HepG2 (cell line): ENCODE data around the gene MRLN. TPM values are rescaled to one million over a fixed set of nuclear protein-coding genes. Genes with fewer than 3 reads are reported as not detected.
"Not testable (repeated sequence)": the region's sequence is repeated elsewhere in the genome, so short reads cannot be mapped to it uniquely, and the experiment has no call there.

Experiments used
- ATAC-seq: fragments of 200-7000 bp; cut with Tn5 transposase; 3 replicates; pipeline ENCODE4 v1.9.1; 2020; ENCODE audit warnings: mild to moderate bottlenecking, moderate library complexity
- BruUV-seq: library from RNA; stranded (reverse); fragments of 400-500 nt; replicated peaks from 2 replicates; lab custom pipeline; 2021; lab: Mats Ljungman, UMichigan
- CTCF ChIA-PET: fragments of 300-600 bp; formaldehyde crosslinking; extraction: SDS; loops from one replicate; lab custom pipeline; 2021; ENCODE audit warnings: low total read pairs, inconsistent platforms, low intra/inter-chr PET ratio; lab: Yijun Ruan, JAX
- POLR2A ChIA-PET: fragments of 350-600 bp; sonication (Branson Sonifier 250); formaldehyde crosslinking; loops from one replicate; lab custom pipeline; 2020; ENCODE audit warnings: antibody characterized with exemption, inconsistent platforms; lab: Yijun Ruan, JAX
- DNase-seq: peaks from one replicate; pipeline ENCODE4 v3.0.0-alpha.2; 2015; ENCODE audit warnings: low spot score
- FAIRE-seq: peaks from 3 replicates; lab custom pipeline; 2011; peaks lifted over from hg19 to GRCh38; lab: Jason Lieb, UNC
- H2AFZ ChIP-seq: one replicate; pipeline ENCODE4 v1.6.1; 2011; ENCODE audit warnings: low read length, inconsistent platforms
- H3K27ac ChIP-seq: fragments of 300-600 bp; 3 replicates; pipeline ENCODE4 v1.8.0; 2011; ENCODE audit warnings: mixed run types, mild to moderate bottlenecking, mixed read lengths, low read length, inconsistent platforms; ENCODE audit not compliant: insufficient read depth; ENCODE audit errors: extremely low read length
- H3K27me3 ChIP-seq, 2 experiments: fragments of 200-600 bp in 1 of 2; 2 replicates in 1 of 2; 3 replicates in 1 of 2; pipeline versions ENCODE4 v1.6.0 to v1.8.0; 2011; ENCODE audit warnings: low read length in 2 of 2, mild to moderate bottlenecking in 2 of 2, moderate library complexity in 2 of 2, inconsistent platforms in 1 of 2; ENCODE audit not compliant: insufficient read depth in 2 of 2, control insufficient read depth in 1 of 2
- H3K36me3 ChIP-seq, 2 experiments: fragments of 200-600 bp in 1 of 2; replicated peaks in 1 of 2; 2 replicates in 1 of 2; 3 replicates in 1 of 2; pipeline versions ENCODE4 v1.5.1 to v1.8.0; 2011; ENCODE audit warnings: low read length in 2 of 2, inconsistent platforms in 1 of 2; ENCODE audit not compliant: insufficient read depth in 2 of 2, control insufficient read depth in 1 of 2
- H3K4me1 ChIP-seq: 2 replicates; pipeline ENCODE4 v1.5.1; 2012; ENCODE audit warnings: low read length, inconsistent platforms; ENCODE audit not compliant: insufficient read depth
- H3K4me2 ChIP-seq: 2 replicates; pipeline ENCODE4 v1.6.0; 2011; ENCODE audit warnings: low read depth, low read length, inconsistent platforms
- H3K4me3 ChIP-seq, 3 experiments: fragments of 200-600 bp in 1 of 3; sonication (generic), shearing (Covaris generic) in 1 of 3; replicated peaks in 1 of 3; 2 replicates each; pipeline ENCODE4 v1.5.1; 2011 to 2016; ENCODE audit warnings: low read length in 3 of 3, inconsistent platforms in 2 of 3, low read depth in 2 of 3, mild to moderate bottlenecking in 2 of 3, control low read depth in 1 of 3, mixed read lengths in 1 of 3; ENCODE audit not compliant: insufficient read depth in 1 of 3
- H3K79me2 ChIP-seq: one replicate; pipeline ENCODE4 v1.6.1; 2011; ENCODE audit warnings: low read length, inconsistent platforms; ENCODE audit not compliant: insufficient read depth
- H3K9ac ChIP-seq: 2 replicates; pipeline ENCODE4 v1.6.0; 2011; ENCODE audit warnings: mild to moderate bottlenecking, low read depth, low read length, inconsistent platforms; ENCODE audit not compliant: insufficient read depth
- H3K9me3 ChIP-seq: 2 replicates; pipeline ENCODE4 v1.5.1; 2012; ENCODE audit warnings: mild to moderate bottlenecking, low read length
- H4K20me1 ChIP-seq: 2 replicates; pipeline ENCODE4 v1.6.0; 2011; ENCODE audit warnings: inconsistent platforms, mild to moderate bottlenecking, low read length, moderate library complexity; ENCODE audit not compliant: insufficient read depth
- CEBPB ChIP-seq: IDR thresholded peaks from 2 replicates; pipeline ENCODE4 v1.6.1; 2011; ENCODE audit warnings: low read depth, low read length, improper control_type of control experiment, borderline replicate concordance
- NCOA5 ChIP-seq: sonication (generic); formaldehyde crosslinking; IDR thresholded peaks from 2 replicates; pipeline ENCODE4 v1.4.0; 2020; ENCODE audit warnings: missing genetic modification reagents
- WGBS: methylation state at CpG from one replicate; pipeline ENCODE4 v1.1.6; 2017; ENCODE audit warnings: low lambda C conversion rate; 5-methylcytosine and 5-hydroxymethylcytosine counted together
- in situ Hi-C: cut with HindIII; loops from 2 replicates; pipeline ENCODE4 v1.10.0; 2017; ENCODE audit warnings: low pct_unique_long_range_greater_than_20kb; ENCODE audit not compliant: extremely low pct_ligation_motif_present
- intact Hi-C: fragments of 100-400 bp; cut with micrococcal nuclease; formaldehyde crosslinking; loops from one replicate; pipeline ENCODE4 v1.10.0; 2022; ENCODE audit not compliant: unreplicated experiment
- polyA plus RNA-seq, 8 experiments: library from polyadenylated mRNA; depleted of rRNA in 3 of 8; stranded (reverse) in 7 of 8; unstranded in 1 of 8; fragments of >200 nt; fragmentation: Illumina TruSeq in 4 of 8; extraction: Trizol in 4 of 8; gene quantifications; 2 replicates each; pipeline versions ENCODE4 v1.2.1 to v1.2.3, GENCODE V29; 2011 to 2016; ENCODE audit warnings: low read depth in 4 of 8, missing spikeins in 1 of 8, mixed read lengths in 1 of 8; ENCODE audit not compliant: insufficient read depth in 1 of 8
- total RNA-seq, 5 experiments: library from RNA; depleted of rRNA; stranded (reverse); fragments of >200 nt; fragmentation: Illumina TruSeq; extraction: Trizol; gene quantifications; 2 replicates each; pipeline ENCODE4 v1.2.3, GENCODE V29; 2016; ENCODE audit warnings: low read depth in 1 of 5

MRLN gene
- total and polyA plus RNA-seq, 2 of the 13 experiments (the other 11 are each of a cell fraction or from before 2014, with no cell fraction given): not detected

DNA sequence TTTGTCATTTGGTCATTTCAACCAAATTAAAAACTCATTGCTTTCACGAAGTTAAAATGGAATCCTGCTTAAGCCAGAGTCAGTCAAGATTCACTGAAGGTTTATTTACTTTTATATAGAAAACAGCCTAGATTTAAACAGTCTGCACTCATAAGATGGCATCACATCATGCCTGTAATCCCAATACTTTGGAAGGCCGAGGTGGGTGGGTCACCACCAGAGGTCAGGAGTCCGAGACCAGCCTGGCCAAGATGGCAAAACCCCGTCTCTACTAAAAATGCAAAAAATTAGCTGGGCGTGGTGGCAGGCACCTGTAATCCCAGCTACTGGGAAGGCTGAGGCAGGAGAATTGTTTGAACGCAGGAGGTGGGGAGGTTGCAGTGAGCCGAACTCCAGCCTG, 33.8 kb upstream of the MRLN start:
- in situ Hi-C loops: not testable (repeated sequence)

DNA sequence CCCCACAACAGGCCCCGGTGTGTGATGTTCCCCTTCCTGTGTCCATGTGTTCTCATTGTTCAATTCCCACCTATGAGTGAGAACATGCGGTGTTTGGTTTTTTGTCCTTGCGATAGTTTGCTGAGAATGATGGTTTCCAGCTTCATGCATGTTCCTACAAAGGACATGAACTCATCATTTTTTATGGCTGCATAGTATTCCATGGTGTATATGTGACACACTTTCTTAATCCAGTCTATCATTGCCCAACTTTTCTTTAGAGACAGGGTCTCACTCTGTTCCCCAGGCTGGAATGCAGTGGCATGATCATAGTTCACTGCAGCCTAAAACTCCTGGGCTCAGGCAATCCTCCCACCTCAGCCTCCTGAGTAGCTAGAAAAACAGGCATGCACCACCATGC, 32.2 kb upstream of the MRLN start:
- CTCF ChIA-PET, ATAC-seq, BruUV-seq, H3K4me2 ChIP-seq, H3K4me3 ChIP-seq, FAIRE-seq, H3K9me3 ChIP-seq, H3K9ac ChIP-seq, H3K79me2 ChIP-seq, in situ Hi-C loops, H3K27ac ChIP-seq, DNase-seq, intact Hi-C loops, H4K20me1 ChIP-seq, POLR2A ChIA-PET, H3K36me3 ChIP-seq, H3K4me1 ChIP-seq, H3K27me3 ChIP-seq, H2AFZ ChIP-seq: not testable (repeated sequence)
- 64% methylated on average over 3 of the region's 3 CpGs for WGBS

More for the DNA sequence above, 33.8 kb upstream of the MRLN start:
- H4K20me1 ChIP-seq, ATAC-seq, DNase-seq, H3K27ac ChIP-seq, H3K4me1 ChIP-seq, intact Hi-C loops, H3K4me2 ChIP-seq, H3K4me3 ChIP-seq, H3K36me3 ChIP-seq, POLR2A ChIA-PET, H3K9me3 ChIP-seq, CTCF ChIA-PET, H3K9ac ChIP-seq, H2AFZ ChIP-seq, H3K79me2 ChIP-seq, FAIRE-seq, BruUV-seq, H3K27me3 ChIP-seq: not testable (repeated sequence)
- 90% methylated on average over 7 of the region's 7 CpGs for WGBS

GRCh38 chr10:59781511-59781910, 28.3 kb upstream of the MRLN start:
- in situ Hi-C loops: no loop called here

More at GRCh38 chr10:59781511-59781910, 28.3 kb upstream of the MRLN start:
- intact Hi-C loops: no loop called here
- BruUV-seq: no TSS peak
- H3K36me3 ChIP-seq: no peaks in the 10 kb centered on the region
- ATAC-seq (no peak), DNase-seq (no peak), FAIRE-seq (no peak)
- no peak overlapping the region for H3K4me2 ChIP-seq
- no peak overlapping the region for H3K9ac ChIP-seq
- H2AFZ ChIP-seq: no peak overlapping the region
- peak; percentile 50; the same call in 1 of the 2 replicates for TF ChIP-seq CEBPB
- no peak for TF ChIP-seq NCOA5 (CRISPR knock-in tag)
- H3K9me3 ChIP-seq: no peaks in the 10 kb centered on the region; the same call in 1 of the 2 replicates
- H3K27ac ChIP-seq: no peak overlapping the region
- no peak overlapping the region for H3K4me3 ChIP-seq
- ChIA-PET POLR2A (no interaction called here), CTCF (no interaction called here)
- WGBS: 57% methylated on average over 8 of the region's 8 CpGs
- no peaks in the 10 kb centered on the region for H4K20me1 ChIP-seq
- no peaks in the 10 kb centered on the region for H3K4me1 ChIP-seq
- no peaks in the 10 kb centered on the region for H3K79me2 ChIP-seq
- no peaks in the 10 kb centered on the region for H3K27me3 ChIP-seq
